Forelimb muscle (tissue), 1 donor: ENCODE data around the gene ASTE1. TPM values are rescaled to one million over a fixed set of nuclear protein-coding genes. Genes with fewer than 3 reads are reported as not detected.
"Not testable (repeated sequence)": the region's sequence is repeated elsewhere in the genome, so short reads cannot be mapped to it uniquely, and the experiment has no call there.

Source experiments
- DNase-seq: peaks from one replicate; pipeline ENCODE4 v3.0.0-alpha.2; 2013; ENCODE audit warnings: low read depth
- polyA plus RNA-seq: library from polyadenylated mRNA; unstranded; fragments of 120-200 nt; gene quantifications from one replicate; pipeline ENCODE4 v1.2.1, GENCODE V29; 2013; ENCODE audit not compliant: insufficient read length

Gene ASTE1
- 6.2 TPM for polyA plus RNA-seq

- peak; percentile 57 for DNase-seq
Measured at GRCh38 chr3:131026321-131027151, at the start of gene ASTE1, which contains the start of gene NEK11. Gene ASTE1 (minus strand): TSS chr3:131026825. CDS start chr3:131025306, 1,519 bp downstream. Gene NEK11 (plus strand): TSS chr3:131026877. CDS start chr3:131029709, 2,832 bp downstream.

DNA sequence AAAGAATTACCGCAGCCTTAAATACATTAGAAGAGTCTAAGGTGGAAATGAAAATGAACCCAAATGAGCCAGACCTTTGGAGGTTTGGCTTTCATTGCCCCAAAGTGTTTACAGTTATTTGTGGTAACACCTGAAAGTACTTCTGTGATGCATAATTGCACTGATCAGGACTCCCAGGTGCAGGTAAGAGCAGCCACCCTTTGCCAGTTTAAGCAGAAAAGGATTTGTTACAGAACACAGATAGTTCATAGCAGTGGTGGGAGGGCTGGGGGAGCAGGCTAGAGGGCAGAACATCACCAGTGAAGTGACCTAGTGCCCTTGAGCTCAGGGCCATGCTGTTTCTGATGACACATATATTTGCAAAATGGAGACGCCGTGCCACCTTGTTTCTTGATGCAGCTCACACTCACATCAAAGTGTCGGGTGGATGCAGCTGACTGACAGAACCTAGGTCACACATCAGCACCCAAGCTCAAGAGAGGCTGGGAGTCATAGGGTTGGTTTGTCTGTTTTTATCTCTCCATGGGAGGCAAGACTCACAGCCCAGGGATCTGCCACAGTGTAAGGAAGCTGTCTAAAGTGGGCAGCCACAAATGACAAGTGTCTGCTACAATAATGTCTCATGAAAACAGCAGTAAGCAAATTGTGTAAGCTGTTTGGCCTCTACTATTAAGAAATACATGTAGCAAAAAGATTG, 49.2 kb upstream of the ASTE1 start:
- DNase-seq = no peak

DNA sequence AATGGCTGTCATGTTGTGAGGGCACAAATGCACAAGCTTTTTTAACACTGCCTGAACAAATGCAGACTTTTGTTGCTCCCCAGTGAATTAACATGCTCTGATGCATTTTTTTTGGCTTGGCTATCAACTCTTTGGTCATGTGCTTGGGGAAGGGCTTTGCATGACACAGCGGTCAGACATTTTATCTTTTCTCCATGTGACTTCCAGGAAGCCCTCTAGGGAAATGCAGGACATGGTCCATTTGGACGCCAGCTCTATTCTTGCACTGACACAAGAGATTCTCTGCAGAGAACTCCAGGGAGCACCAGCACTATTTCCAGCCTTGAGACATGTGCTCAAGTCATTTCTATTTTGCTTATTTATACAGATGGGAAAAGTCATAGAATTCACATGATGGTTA, 46.2 kb upstream of the ASTE1 start:
- no peak for DNase-seq

- no peak for DNase-seq
Measured at GRCh38 chr3:131072099-131072559, 45.5 kb upstream of the ASTE1 start.

GRCh38 chr3:131067983-131068382, 41.4 kb upstream of the ASTE1 start:
- no peak for DNase-seq

GRCh38 chr3:131053043-131053859, 26.6 kb upstream of the ASTE1 start:
- no peak for DNase-seq

DNA sequence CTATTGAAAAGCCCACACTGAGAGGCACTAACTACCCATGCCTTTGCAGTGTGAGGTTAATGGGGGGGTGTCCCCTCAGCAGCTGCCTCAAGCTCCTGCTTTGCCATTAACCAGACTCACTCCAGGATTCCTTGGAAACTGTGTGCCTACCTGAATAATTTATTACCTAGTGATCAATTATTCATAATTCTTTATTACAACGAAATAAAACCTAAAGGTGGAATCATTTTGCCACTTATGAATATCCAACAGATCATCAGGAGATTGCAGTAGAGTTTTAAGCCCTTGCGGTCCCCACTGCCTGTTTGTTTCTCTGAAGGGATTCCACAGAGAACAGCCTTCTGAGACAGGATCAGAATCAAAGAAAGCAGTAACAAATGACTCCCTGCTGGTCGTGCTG, 23.4 kb upstream of the ASTE1 start:
- no peak for DNase-seq

DNA sequence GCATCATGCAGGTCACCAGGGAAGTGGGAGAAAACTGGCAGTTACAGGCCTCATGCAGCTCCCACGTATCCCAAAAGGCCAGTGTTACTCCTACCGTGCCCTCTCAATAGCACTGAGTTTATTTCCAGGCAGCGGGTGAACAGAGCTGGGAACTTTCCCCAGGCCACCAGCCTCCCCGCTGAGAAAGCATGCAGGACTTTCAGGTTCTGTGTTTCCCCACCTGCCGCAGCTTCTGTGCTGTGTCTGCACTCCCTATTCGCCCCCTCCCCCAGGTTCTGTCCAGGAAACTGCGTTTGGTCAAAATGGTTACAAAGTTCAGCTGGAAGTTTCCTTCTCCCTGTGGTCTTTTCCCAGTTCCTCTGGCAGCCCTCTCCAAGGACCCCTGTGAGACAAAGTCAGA, 21.4 kb upstream of the ASTE1 start:
- DNase-seq = no peak

DNA sequence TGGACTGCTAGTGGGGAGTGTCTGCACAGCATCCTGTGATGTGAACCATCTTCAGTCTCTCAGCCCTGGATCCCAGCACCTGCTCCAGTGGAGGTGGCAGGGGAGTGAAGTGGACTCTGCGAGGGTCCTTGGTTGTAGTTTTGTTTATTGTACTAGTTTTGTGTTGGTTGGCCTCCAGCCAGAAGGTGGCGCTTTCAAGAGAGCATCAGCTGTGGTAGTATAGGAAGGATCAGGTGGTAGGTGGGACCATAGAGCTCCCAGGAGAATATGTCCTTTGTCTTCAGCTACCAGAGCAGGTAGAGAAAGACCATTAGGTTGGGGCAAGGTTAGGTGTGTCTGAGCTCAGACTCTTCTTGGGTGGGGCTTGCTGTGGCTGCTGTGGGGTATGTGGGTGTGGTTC, 21.0 kb upstream of the ASTE1 start:
- DNase-seq = no peak

DNA sequence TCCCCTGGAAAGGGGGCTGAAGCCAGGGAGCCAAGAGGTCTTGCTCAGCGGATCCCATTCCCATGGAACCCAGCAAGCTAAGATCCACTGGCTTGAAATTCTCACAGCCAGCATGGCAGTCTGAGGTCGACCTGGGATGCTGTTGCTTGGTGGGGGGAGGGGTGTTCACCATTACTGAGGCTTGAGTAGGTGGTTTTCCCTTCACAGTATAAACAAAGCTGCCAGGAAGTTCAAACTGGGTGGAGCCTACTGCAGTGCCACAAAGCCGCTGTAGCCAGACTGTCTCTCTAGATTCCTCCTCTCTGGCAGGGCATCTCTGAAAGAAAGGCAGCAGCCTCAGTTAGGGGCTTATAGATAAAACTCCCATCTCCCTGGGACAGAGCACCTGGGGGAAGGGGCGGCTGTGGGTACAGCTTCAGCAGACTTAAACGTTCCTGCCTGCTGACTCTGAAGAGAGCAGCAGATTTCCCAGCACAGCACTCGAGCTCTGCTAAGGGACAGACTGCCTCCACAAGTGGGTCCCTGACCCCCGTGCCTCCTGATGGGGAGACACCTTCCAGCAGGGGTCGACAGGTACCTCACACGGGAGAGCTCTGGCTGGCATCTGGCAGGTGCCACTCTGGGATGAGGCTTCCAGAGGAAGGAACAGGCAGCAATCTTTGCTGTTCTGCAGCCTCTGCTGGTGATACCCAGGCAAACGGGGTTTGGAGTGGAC, 15.8 kb upstream of the ASTE1 start:
- not testable (repeated sequence) for DNase-seq

DNA sequence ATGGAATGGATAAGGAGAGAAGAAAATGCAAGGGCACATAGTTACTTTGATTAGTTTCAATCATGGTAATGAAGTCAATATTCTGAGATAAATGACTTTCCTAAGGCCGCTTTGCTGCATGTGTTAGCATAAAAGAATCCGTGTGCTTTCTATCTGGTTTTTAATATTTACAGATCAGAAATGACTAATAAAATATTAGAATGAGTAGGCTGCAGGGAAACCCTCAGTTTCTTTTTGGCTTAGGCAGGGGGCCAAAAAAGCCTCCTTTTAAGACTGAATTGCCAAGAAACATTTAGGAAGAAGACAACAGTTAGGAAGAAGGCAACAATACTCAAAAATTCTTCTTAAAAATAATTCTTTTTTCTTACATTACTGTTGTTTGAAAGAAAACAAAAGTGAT, 11.7 kb upstream of the ASTE1 start:
- no peak for DNase-seq

- no peak for DNase-seq
Measured at GRCh38 chr3:131036986-131037385, 10.4 kb upstream of the ASTE1 start.

GRCh38 chr3:131036200-131036816, 9.7 kb upstream of the ASTE1 start:
- DNase-seq = no peak

GRCh38 chr3:131033480-131034080, 7.0 kb upstream of the ASTE1 start:
- DNase-seq = no peak

GRCh38 chr3:131031660-131032059, 5.0 kb upstream of the ASTE1 start:
- DNase-seq = no peak

GRCh38 chr3:131028844-131029243, 2.2 kb upstream of the ASTE1 start:
- DNase-seq = no peak

GRCh38 chr3:131025539-131025938, 1.1 kb downstream of the ASTE1 start:
- no peak for DNase-seq

GRCh38 chr3:131020122-131020693, 6.4 kb downstream of the ASTE1 start:
- DNase-seq = no peak

DNA sequence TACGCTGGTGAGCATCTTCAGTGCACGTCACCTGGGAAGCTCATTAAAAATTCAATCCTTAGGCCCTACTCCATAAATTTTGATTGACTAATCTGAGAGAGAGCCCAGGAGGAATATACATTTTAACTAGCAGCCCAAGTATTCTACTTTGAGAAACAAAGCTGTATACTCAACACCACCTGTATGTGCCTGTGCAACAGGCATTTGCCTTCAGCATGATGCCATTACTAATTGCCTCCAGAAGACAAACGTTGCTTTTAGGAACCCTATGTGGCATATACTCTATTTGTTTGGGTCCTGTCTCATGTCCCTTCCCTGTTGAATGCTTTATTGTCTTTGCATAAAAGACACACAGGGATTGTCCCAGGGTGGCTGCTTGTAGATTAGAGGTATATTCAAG, 7.7 kb downstream of the ASTE1 start:
- no peak for DNase-seq

DNA sequence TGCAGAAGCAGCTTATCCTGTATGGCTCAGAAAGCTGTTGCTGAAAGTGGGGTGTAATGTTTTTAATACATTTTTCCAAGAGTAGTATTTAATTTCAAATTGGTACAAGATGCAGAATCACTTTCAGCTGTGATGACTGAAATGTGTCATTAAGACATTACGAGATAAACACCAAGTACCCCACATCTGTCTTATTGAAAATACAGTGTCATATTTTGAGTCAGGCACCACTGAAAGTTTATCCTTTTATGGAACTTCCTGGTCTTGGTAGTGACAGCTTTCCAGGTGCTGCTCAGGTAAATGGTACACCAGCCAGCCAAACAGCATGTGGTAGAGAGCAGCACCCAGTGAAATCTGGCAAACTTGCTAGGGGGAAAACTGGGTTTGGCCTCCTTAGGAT, 16.9 kb downstream of the ASTE1 start:
- no peak for DNase-seq
